ENCODE measurements around the gene CDON. TPM values are rescaled to one million over a fixed set of nuclear protein-coding genes. Genes with fewer than 3 reads are reported as not detected.

The CDON gene
- total and polyA plus RNA-seq, 2 donors (not counting 1 experiment from before 2014, with no cell fraction given), result 0.01 TPM; not detected in 1

GRCh38 chr11:125950178-125950490, 112.5 kb downstream of the CDON start:
- Histone ChIP-seq H2AFZ (ENCODE audit: insufficient read depth, low read depth, low read length, poor library complexity, severe bottlenecking) (no peak overlapping the region), H4K20me1 (ENCODE audit: control insufficient read depth, insufficient read depth, low read length, poor library complexity, severe bottlenecking) (no peaks in the 10 kb centered on the region), H3K27me3 (replicated peaks in 1 of 4; ENCODE audit: control extremely low read depth in 1 of 4, control insufficient read depth in 3 of 4, insufficient read depth in 4 of 4, low read length in 3 of 4) (no peaks in the 10 kb centered on the region), H3K79me2 (ENCODE audit: control insufficient read depth, insufficient read depth, low read length) (no peaks in the 10 kb centered on the region), H3K4me1 (ENCODE audit: control insufficient read depth in 2 of 2, insufficient read depth in 2 of 2, low read length in 2 of 2) (no peaks in the 10 kb centered on the region), H3K9me3 (ENCODE audit: control extremely low read depth in 1 of 3, control insufficient read depth in 2 of 3, insufficient read depth in 1 of 3, low read length in 2 of 3) (no peaks in the 10 kb centered on the region), H3K4me2 (replicated peaks; ENCODE audit: low read depth, low read length, poor library complexity, severe bottlenecking) (no peak overlapping the region), H3K27ac (ENCODE audit: low read length in 2 of 2) (no peak overlapping the region), H3K4me3 (ENCODE audit: control extremely low read depth in 1 of 5, extremely low read depth in 1 of 5, insufficient read depth in 1 of 5, low read depth in 2 of 5, low read length in 4 of 5) (no peak overlapping the region), H3K9ac (ENCODE audit: low read length) (no peak overlapping the region), H3K36me3 (replicated peaks in 1 of 2; ENCODE audit: control extremely low read depth in 1 of 2, control insufficient read depth in 1 of 2, extremely low read depth in 1 of 2, insufficient read depth in 2 of 2, low read length in 1 of 2) (no peaks in the 10 kb centered on the region)
- H3K27ac Mint-ChIP-seq, result no peak overlapping the region
- ChIA-PET POLR2A (no interaction called here), CTCF (no interaction called here)
- H3K9me3 Mint-ChIP-seq (ENCODE audit: insufficient read depth), result no peaks in the 10 kb centered on the region
- no peak for TF ChIP-seq CTCF (IDR thresholded peaks at IDR 0.05)
- TF ChIP-seq EZH2 (IDR thresholded peaks at IDR 0.05; ENCODE audit: borderline replicate concordance, insufficient read depth, low read depth, low read length, poor library complexity, severe bottlenecking), result no peak
- intact Hi-C loops (cut with micrococcal nuclease), result no loop called here
- no peaks in the 10 kb centered on the region for H3K4me1 Mint-ChIP-seq
- ATAC-seq (ENCODE audit: low read depth) (no peak), DNase-seq (no peak)
- peaks cover 3% of the 10 kb centered on the region for H3K27me3 Mint-ChIP-seq
- 87% methylated on average over 10 of the region's 11 CpGs for WGBS (ENCODE audit: insufficient coverage)
- no peak overlapping the region for H3K4me3 Mint-ChIP-seq

- ChIA-PET POLR2A (no interaction called here), CTCF (interaction anchor here (0.6 kb wide), 1 partner anchor 9 kb away, joined by 4 read pairs; no protein-coding TSS in a partner anchor)
- H3K27ac Mint-ChIP-seq, result no peak overlapping the region
- DNase-seq, result no peak
- Histone ChIP-seq H3K4me1 (ENCODE audit: control insufficient read depth in 2 of 2, insufficient read depth in 2 of 2, low read length in 2 of 2) (no peaks in the 10 kb centered on the region), H3K9ac (ENCODE audit: low read length) (no peak overlapping the region), H3K36me3 (replicated peaks in 1 of 2; ENCODE audit: control extremely low read depth in 1 of 2, control insufficient read depth in 1 of 2, extremely low read depth in 1 of 2, insufficient read depth in 2 of 2, low read length in 1 of 2) (no peaks in the 10 kb centered on the region), H3K9me3 (ENCODE audit: control extremely low read depth in 1 of 3, control insufficient read depth in 2 of 3, insufficient read depth in 1 of 3, low read length in 2 of 3) (no peaks in the 10 kb centered on the region), H4K20me1 (ENCODE audit: control insufficient read depth, insufficient read depth, low read length, poor library complexity, severe bottlenecking) (no peaks in the 10 kb centered on the region), H3K4me3 (ENCODE audit: control extremely low read depth in 1 of 5, extremely low read depth in 1 of 5, insufficient read depth in 1 of 5, low read depth in 2 of 5, low read length in 4 of 5) (no peak overlapping the region), H3K27ac (ENCODE audit: low read length in 2 of 2) (no peak overlapping the region), H3K4me2 (replicated peaks; ENCODE audit: low read depth, low read length, poor library complexity, severe bottlenecking) (no peak overlapping the region), H2AFZ (ENCODE audit: insufficient read depth, low read depth, low read length, poor library complexity, severe bottlenecking) (no peak overlapping the region), H3K27me3 (replicated peaks in 1 of 4; ENCODE audit: control extremely low read depth in 1 of 4, control insufficient read depth in 3 of 4, insufficient read depth in 4 of 4, low read length in 3 of 4) (no peaks in the 10 kb centered on the region), H3K79me2 (ENCODE audit: control insufficient read depth, insufficient read depth, low read length) (no peaks in the 10 kb centered on the region)
- no peak for ATAC-seq (ENCODE audit: low read depth)
- intact Hi-C loops (cut with micrococcal nuclease), result no loop called here
- H3K4me3 Mint-ChIP-seq, result no peak overlapping the region
- peaks cover 3% of the 10 kb centered on the region for H3K27me3 Mint-ChIP-seq
- no peaks in the 10 kb centered on the region for H3K9me3 Mint-ChIP-seq (ENCODE audit: insufficient read depth)
- no peaks in the 10 kb centered on the region for H3K4me1 Mint-ChIP-seq
- 90% methylated on average over 20 of the region's 22 CpGs for WGBS (ENCODE audit: insufficient coverage)
- TF ChIP-seq CTCF (IDR thresholded peaks at IDR 0.05) (no peak), EZH2 (IDR thresholded peaks at IDR 0.05; ENCODE audit: borderline replicate concordance, insufficient read depth, low read depth, low read length, poor library complexity, severe bottlenecking) (no peak)
Observed at GRCh38 chr11:125949271-125950177, 113.1 kb downstream of the CDON start.
